GM18507 (cell line): ENCODE data around the gene SCN2B.

ENCODE experiments used
- DNase-seq: peaks from one replicate; pipeline ENCODE4 v3.0.0; 2011; ENCODE audit warnings: low read depth; ENCODE audit not compliant: insufficient read length; ENCODE audit errors: extremely low spot score
- FAIRE-seq: peaks from 2 replicates; lab custom pipeline; 2011; peaks lifted over from hg19 to GRCh38; lab: Jason Lieb, UNC

SCN2B gene

GRCh38 chr11:118114266-118114665, 62.2 kb downstream of the SCN2B start:
- no peak for DNase-seq
- no peak for FAIRE-seq

- FAIRE-seq (no peak), DNase-seq (no peak)
Observed at GRCh38 chr11:118112711-118113430, 63.6 kb downstream of the SCN2B start.
